Measurements from ENCODE around the gene SMIM10L2A. TPM values are rescaled to one million over a fixed set of nuclear protein-coding genes. Genes with fewer than 3 reads are reported as not detected.

Gene SMIM10L2A
- total and polyA plus RNA-seq, 2 experiments from 2014 or later: 1.4 to 5.6 TPM

DNA sequence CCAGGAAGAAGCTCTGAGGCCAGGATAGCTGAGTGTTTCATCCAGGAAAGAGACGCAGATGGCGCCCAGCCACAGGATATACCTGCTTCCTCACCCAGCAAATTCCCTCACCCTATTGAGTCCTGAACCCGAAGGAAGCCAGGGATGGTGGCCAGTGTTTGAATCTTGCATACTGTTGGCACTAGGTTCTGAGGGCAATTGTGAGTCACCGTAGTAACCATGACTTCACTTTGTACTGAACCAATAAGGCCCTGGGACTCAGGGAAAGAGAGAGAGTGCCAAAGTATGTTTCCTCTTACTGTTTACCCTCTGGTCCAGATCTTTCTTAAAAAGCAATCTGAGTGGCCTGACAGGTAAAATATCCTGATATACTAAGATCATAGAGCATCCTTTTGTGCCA, 25.6 kb upstream of the SMIM10L2A start:
- H3K4me1 Mint-ChIP-seq: peaks cover 10% of the 10 kb centered on the region
- H3K36me3 Mint-ChIP-seq (ENCODE audit: low read depth): no peaks in the 10 kb centered on the region
- TF ChIP-seq NANOG (IDR thresholded peaks at IDR 0.05; ENCODE audit: borderline replicate concordance) (no peak), ZNF114 (CRISPR knock-in tag; IDR thresholded peaks at IDR 0.05) (no peak)
- TF ChIP-seq, protein P1, sequence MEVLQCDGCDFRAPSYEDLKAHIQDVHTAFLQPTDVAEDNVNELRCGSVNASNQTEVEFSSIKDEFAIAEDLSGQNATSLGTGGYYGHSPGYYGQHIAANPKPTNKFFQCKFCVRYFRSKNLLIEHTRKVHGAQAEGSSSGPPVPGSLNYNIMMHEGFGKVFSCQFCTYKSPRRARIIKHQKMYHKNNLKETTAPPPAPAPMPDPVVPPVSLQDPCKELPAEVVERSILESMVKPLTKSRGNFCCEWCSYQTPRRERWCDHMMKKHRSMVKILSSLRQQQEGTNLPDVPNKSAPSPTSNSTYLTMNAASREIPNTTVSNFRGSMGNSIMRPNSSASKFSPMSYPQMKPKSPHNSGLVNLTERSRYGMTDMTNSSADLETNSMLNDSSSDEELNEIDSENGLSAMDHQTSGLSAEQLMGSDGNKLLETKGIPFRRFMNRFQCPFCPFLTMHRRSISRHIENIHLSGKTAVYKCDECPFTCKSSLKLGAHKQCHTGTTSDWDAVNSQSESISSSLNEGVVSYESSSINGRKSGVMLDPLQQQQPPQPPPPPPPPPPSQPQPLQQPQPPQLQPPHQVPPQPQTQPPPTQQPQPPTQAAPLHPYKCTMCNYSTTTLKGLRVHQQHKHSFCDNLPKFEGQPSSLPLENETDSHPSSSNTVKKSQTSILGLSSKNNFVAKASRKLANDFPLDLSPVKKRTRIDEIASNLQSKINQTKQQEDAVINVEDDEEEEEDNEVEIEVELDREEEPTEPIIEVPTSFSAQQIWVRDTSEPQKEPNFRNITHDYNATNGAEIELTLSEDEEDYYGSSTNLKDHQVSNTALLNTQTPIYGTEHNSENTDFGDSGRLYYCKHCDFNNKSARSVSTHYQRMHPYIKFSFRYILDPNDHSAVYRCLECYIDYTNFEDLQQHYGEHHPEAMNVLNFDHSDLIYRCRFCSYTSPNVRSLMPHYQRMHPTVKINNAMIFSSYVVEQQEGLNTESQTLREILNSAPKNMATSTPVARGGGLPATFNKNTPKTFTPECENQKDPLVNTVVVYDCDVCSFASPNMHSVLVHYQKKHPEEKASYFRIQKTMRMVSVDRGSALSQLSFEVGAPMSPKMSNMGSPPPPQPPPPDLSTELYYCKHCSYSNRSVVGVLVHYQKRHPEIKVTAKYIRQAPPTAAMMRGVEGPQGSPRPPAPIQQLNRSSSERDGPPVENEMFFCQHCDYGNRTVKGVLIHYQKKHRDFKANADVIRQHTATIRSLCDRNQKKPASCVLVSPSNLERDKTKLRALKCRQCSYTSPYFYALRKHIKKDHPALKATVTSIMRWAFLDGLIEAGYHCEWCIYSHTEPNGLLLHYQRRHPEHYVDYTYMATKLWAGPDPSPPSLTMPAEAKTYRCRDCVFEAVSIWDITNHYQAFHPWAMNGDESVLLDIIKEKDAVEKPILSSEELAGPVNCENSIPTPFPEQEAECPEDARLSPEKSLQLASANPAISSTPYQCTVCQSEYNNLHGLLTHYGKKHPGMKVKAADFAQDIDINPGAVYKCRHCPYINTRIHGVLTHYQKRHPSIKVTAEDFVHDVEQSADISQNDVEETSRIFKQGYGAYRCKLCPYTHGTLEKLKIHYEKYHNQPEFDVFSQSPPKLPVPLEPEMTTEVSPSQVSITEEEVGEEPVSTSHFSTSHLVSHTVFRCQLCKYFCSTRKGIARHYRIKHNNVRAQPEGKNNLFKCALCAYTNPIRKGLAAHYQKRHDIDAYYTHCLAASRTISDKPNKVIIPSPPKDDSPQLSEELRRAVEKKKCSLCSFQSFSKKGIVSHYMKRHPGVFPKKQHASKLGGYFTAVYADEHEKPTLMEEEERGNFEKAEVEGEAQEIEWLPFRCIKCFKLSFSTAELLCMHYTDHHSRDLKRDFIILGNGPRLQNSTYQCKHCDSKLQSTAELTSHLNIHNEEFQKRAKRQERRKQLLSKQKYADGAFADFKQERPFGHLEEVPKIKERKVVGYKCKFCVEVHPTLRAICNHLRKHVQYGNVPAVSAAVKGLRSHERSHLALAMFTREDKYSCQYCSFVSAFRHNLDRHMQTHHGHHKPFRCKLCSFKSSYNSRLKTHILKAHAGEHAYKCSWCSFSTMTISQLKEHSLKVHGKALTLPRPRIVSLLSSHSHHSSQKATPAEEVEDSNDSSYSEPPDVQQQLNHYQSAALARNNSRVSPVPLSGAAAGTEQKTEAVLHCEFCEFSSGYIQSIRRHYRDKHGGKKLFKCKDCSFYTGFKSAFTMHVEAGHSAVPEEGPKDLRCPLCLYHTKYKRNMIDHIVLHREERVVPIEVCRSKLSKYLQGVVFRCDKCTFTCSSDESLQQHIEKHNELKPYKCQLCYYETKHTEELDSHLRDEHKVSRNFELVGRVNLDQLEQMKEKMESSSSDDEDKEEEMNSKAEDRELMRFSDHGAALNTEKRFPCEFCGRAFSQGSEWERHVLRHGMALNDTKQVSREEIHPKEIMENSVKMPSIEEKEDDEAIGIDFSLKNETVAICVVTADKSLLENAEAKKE (CRISPR knock-in tag; IDR thresholded peaks at IDR 0.05): no peak
- peaks cover 2% of the 10 kb centered on the region for H3K27me3 Mint-ChIP-seq (ENCODE audit: insufficient read depth, low read depth, poor library complexity)
- Histone ChIP-seq H2AFZ (no peak overlapping the region), H3K4me2 (no peak overlapping the region), H3K27ac (ENCODE audit: low read depth) (no peak overlapping the region), H3K36me3 (ENCODE audit: insufficient read depth) (no peaks in the 10 kb centered on the region), H3F3A (replicated peaks; ENCODE audit: low read depth) (no peaks in the 10 kb centered on the region), H3K27me3 (ENCODE audit: insufficient read depth) (no peaks in the 10 kb centered on the region), H3K79me2 (replicated peaks; ENCODE audit: insufficient read depth) (no peaks in the 10 kb centered on the region), H3K9me2 (ENCODE audit: insufficient read depth) (no peaks in the 10 kb centered on the region), H3K4me3 (no peak overlapping the region), H3K4me1 (ENCODE audit: insufficient read depth) (peaks cover 10% of the 10 kb centered on the region; the same call in 1 of the 2 replicates), H4K20me1 (replicated peaks; ENCODE audit: insufficient read depth) (no peaks in the 10 kb centered on the region)
- H3K27ac Mint-ChIP-seq: no peak overlapping the region
- no peaks in the 10 kb centered on the region for H3K9me3 Mint-ChIP-seq
- H3K4me3 Mint-ChIP-seq: no peak overlapping the region
- no peak for DNase-seq (ENCODE audit: low spot score)
- no peak for ATAC-seq

DNA sequence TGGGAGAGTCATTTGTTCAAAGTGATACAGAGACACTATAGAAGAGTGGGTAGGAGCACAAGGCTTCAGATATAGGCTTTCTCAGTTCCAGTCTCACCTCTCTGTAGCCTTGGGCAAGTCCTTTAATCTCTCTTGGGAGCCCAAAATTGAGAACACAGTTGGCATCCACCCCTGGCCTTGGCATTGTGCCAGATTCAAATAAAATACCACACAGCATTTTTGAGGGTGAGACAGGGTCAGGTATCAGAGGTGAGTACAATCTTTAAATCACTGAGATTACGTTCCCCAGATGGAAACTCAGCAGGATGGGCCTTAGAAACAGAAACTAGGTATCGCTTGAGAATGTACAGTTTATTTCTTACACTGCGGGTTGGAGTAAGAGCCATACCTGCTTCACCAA, 25.2 kb upstream of the SMIM10L2A start:
- no peaks in the 10 kb centered on the region for H3K9me3 Mint-ChIP-seq

More for the DNA sequence above, 25.2 kb upstream of the SMIM10L2A start:
- no peaks in the 10 kb centered on the region for H3K36me3 ChIP-seq (ENCODE audit: insufficient read depth)
- no peaks in the 10 kb centered on the region for H4K20me1 ChIP-seq (replicated peaks; ENCODE audit: insufficient read depth)
- Mint-ChIP-seq H3K27ac (no peak overlapping the region), H3K36me3 (ENCODE audit: low read depth) (no peaks in the 10 kb centered on the region), H3K27me3 (ENCODE audit: insufficient read depth, low read depth, poor library complexity) (peaks cover 2% of the 10 kb centered on the region), H3K4me1 (peaks cover 10% of the 10 kb centered on the region), H3K4me3 (no peak overlapping the region)
- H3K4me1 ChIP-seq (ENCODE audit: insufficient read depth): peaks cover 10% of the 10 kb centered on the region; the same call in 1 of the 2 replicates
- H3K4me2 ChIP-seq: no peak overlapping the region
- H3K27me3 ChIP-seq (ENCODE audit: insufficient read depth): no peaks in the 10 kb centered on the region
- H3K9me2 ChIP-seq (ENCODE audit: insufficient read depth): no peaks in the 10 kb centered on the region
- H3F3A ChIP-seq (replicated peaks; ENCODE audit: low read depth): no peaks in the 10 kb centered on the region
- H3K27ac ChIP-seq (ENCODE audit: low read depth): no peak overlapping the region
- H3K4me3 ChIP-seq: no peak overlapping the region
- no peak for ATAC-seq
- no peak for DNase-seq (ENCODE audit: low spot score)
- no peaks in the 10 kb centered on the region for H3K79me2 ChIP-seq (replicated peaks; ENCODE audit: insufficient read depth)
- no peak overlapping the region for H2AFZ ChIP-seq
- TF ChIP-seq, protein P2, sequence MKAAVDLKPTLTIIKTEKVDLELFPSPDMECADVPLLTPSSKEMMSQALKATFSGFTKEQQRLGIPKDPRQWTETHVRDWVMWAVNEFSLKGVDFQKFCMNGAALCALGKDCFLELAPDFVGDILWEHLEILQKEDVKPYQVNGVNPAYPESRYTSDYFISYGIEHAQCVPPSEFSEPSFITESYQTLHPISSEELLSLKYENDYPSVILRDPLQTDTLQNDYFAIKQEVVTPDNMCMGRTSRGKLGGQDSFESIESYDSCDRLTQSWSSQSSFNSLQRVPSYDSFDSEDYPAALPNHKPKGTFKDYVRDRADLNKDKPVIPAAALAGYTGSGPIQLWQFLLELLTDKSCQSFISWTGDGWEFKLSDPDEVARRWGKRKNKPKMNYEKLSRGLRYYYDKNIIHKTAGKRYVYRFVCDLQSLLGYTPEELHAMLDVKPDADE (IDR thresholded peaks at IDR 0.05): no peak
- TF ChIP-seq CREB1 (CRISPR knock-in tag; IDR thresholded peaks at IDR 0.05; ENCODE audit: low read depth) (no peak), EZH2phosphoT487 (IDR thresholded peaks at IDR 0.05; ENCODE audit: unreplicated experiment) (no peak), POLR2AphosphoS5 (IDR thresholded peaks at IDR 0.05; ENCODE audit: low read depth) (no peak)

Measured in GM23338 (cell line).